ENCODE measurements around the gene TRDN.

- TF ChIP-seq, protein P1, sequence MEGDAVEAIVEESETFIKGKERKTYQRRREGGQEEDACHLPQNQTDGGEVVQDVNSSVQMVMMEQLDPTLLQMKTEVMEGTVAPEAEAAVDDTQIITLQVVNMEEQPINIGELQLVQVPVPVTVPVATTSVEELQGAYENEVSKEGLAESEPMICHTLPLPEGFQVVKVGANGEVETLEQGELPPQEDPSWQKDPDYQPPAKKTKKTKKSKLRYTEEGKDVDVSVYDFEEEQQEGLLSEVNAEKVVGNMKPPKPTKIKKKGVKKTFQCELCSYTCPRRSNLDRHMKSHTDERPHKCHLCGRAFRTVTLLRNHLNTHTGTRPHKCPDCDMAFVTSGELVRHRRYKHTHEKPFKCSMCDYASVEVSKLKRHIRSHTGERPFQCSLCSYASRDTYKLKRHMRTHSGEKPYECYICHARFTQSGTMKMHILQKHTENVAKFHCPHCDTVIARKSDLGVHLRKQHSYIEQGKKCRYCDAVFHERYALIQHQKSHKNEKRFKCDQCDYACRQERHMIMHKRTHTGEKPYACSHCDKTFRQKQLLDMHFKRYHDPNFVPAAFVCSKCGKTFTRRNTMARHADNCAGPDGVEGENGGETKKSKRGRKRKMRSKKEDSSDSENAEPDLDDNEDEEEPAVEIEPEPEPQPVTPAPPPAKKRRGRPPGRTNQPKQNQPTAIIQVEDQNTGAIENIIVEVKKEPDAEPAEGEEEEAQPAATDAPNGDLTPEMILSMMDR (IDR thresholded peaks at IDR 0.05; ENCODE audit: borderline replicate concordance, extremely low read depth, low read length, poor library complexity, severe bottlenecking): no peak
- no peak for TF ChIP-seq EZH2 (IDR thresholded peaks at IDR 0.05; ENCODE audit: borderline replicate concordance, low read depth, low read length, severe bottlenecking)
These were observed 24.5 kb upstream of the TRDN start for GRCh38 chr6:123661105-123661891.
